HCEC 1CT (cell line): ENCODE results near the gene NRG3.

ENCODE experiments used
- DNase-seq: peaks from one replicate; pipeline ENCODE4 v3.0.0-alpha.2; 2017

Gene NRG3

GRCh38 chr10:82236084-82236731, 361.2 kb downstream of the NRG3 start:
- DNase-seq: no peak

- no peak for DNase-seq
Observed at GRCh38 chr10:82238291-82238690, 363.3 kb downstream of the NRG3 start.

- DNase-seq: no peak
Observed at GRCh38 chr10:82240408-82240807, 365.4 kb downstream of the NRG3 start.

GRCh38 chr10:82242778-82243177, 367.8 kb downstream of the NRG3 start:
- no peak for DNase-seq

GRCh38 chr10:82245157-82245556, 370.2 kb downstream of the NRG3 start:
- DNase-seq: no peak

- DNase-seq: no peak
Observed at GRCh38 chr10:82245906-82246560, 371.0 kb downstream of the NRG3 start.

GRCh38 chr10:82249141-82249540, 374.1 kb downstream of the NRG3 start:
- no peak for DNase-seq

- DNase-seq: no peak
Observed at GRCh38 chr10:82251222-82251906, 376.4 kb downstream of the NRG3 start.

- DNase-seq: no peak
Observed at GRCh38 chr10:82252081-82252480, 377.1 kb downstream of the NRG3 start.

GRCh38 chr10:82254237-82254636, 379.2 kb downstream of the NRG3 start:
- no peak for DNase-seq

- no peak for DNase-seq
Observed at GRCh38 chr10:82256275-82256674, 381.3 kb downstream of the NRG3 start.

GRCh38 chr10:82266438-82266837, 391.4 kb downstream of the NRG3 start:
- DNase-seq: no peak

GRCh38 chr10:82267014-82267413, 392.0 kb downstream of the NRG3 start:
- no peak for DNase-seq

GRCh38 chr10:82267465-82267864, 392.5 kb downstream of the NRG3 start:
- DNase-seq: no peak

- DNase-seq: no peak
Observed at GRCh38 chr10:82267960-82268359, 393.0 kb downstream of the NRG3 start.

GRCh38 chr10:82277591-82277990, 402.6 kb downstream of the NRG3 start:
- DNase-seq: no peak

GRCh38 chr10:82278401-82279182, 403.6 kb downstream of the NRG3 start:
- DNase-seq: no peak

- DNase-seq: no peak
Observed at GRCh38 chr10:82282782-82283456, 407.9 kb downstream of the NRG3 start.

GRCh38 chr10:82284180-82284579, 409.2 kb downstream of the NRG3 start:
- no peak for DNase-seq

- DNase-seq: no peak
Observed at GRCh38 chr10:82288461-82288881, 413.5 kb downstream of the NRG3 start.

GRCh38 chr10:82289945-82290344, 415.0 kb downstream of the NRG3 start:
- DNase-seq: no peak

GRCh38 chr10:82294874-82295378, 419.9 kb downstream of the NRG3 start:
- no peak for DNase-seq

GRCh38 chr10:82308641-82309040, 433.6 kb downstream of the NRG3 start:
- no peak for DNase-seq
